Natural killer cell treated with Interleukin-12 subunit alpha and Interleukin-12 subunit beta and Interleukin-15 and Interleukin-18, amount 100 ng/mL, for 72 hours (primary cell): Measurements from ENCODE around the gene MAP3K14. TPM values are rescaled to one million over a fixed set of nuclear protein-coding genes. Genes with fewer than 3 reads are reported as not detected.

Experiments
- ATAC-seq, 2 donors: fragments of 150-1000 bp; cut with Tn5 transposase in 1 of 2; sonication (Bioruptor Pico), chemical (Tn5 transposase) in 1 of 2; 2 replicates each; pipeline ENCODE4 v1.10.0; 2021
- DNase-seq: peaks from one replicate; pipeline ENCODE4 v3.0.0; 2022; ENCODE audit warnings: low spot score
- H3K27ac Mint-ChIP-seq, 2 donors: 1 replicate in 1 of 2; 2 replicates in 1 of 2; pipeline ENCODE4 v1.8.0; 2022; ENCODE audit warnings: mixed read lengths in 2 of 2, mild to moderate bottlenecking in 1 of 2, moderate library complexity in 1 of 2
- H3K27me3 Mint-ChIP-seq, 2 donors: 1 replicate in 1 of 2; 2 replicates in 1 of 2; pipeline ENCODE4 v1.8.0; 2022; ENCODE audit warnings: mixed read lengths in 2 of 2
- H3K36me3 Mint-ChIP-seq: one replicate; pipeline ENCODE4 v1.8.0; 2022; ENCODE audit warnings: mixed read lengths
- H3K4me1 Mint-ChIP-seq, 2 donors: 1 replicate in 1 of 2; 2 replicates in 1 of 2; pipeline ENCODE4 v1.8.0; 2022; ENCODE audit warnings: low read depth in 2 of 2, mixed read lengths in 2 of 2, mild to moderate bottlenecking in 1 of 2
- H3K4me3 Mint-ChIP-seq: one replicate; pipeline ENCODE4 v1.8.0; 2022; ENCODE audit warnings: mixed read lengths
- H3K9me3 Mint-ChIP-seq: 2 replicates; pipeline ENCODE4 v1.8.0; 2022; ENCODE audit warnings: mixed read lengths
- total RNA-seq, 2 donors: library from RNA; stranded (reverse); gene quantifications; one replicate each; pipeline ENCODE4 v1.2.3, GENCODE V29; 2022

MAP3K14 gene
- total RNA-seq, 2 donors from 2014 or later = 65.9 to 75.4 TPM

DNA sequence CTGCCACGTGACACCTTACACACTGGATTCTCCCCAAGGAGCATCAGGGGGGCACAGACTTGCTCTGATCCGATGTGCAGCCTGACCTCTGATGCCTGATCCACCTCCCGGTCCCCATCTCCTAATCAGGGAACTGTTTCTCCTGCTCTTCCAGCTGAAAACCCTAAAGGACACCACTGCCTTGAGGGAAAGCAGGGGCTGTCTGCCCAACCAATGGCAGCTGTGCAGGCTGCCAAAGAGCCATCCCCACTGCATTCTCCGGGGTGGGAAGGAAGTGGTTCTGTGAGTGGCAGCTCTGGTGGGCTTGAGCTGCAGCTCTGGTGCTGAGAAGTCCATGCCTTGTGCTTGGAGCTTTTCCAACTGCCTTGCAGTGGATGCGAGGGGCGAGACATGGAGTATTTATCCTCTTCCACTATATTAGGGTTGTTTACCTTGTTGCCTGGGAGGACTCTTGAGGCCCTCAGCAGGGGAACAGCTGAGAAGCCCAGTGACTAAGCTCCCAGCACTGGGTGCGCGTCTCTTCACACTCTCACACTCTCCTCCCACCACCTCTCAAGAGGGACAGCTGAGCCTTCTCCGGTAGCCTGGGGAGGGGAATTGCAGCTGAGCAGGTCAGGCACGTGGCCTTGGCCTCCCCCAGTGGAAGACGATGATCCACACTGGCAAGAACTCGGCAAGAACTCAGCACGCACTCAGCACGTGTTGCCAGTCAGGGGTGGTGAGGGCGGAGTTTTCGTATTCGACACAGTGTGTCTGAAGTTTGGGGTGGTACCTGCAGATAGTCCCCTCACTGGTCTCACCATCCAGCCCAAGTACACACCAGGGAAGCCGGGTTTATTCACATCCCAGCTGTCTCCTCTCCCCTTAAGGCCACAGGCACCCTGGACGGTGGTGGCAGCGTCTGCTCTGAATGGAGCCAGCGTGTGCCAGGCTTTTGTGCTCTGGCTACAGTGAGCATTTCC lies 33.9 kb downstream of the MAP3K14 start:
- Mint-ChIP-seq H3K9me3 (no peaks in the 10 kb centered on the region), H3K27ac (peak overlapping the region; percentile 49 to 84), H3K4me1 (peaks cover 24% of the 10 kb centered on the region in 2 donors), H3K27me3 (no peaks in the 10 kb centered on the region), H3K4me3 (no peak overlapping the region), H3K36me3 (peaks cover 14% of the 10 kb centered on the region)
- ATAC-seq = peak; percentile 74
- no peak for DNase-seq

- Mint-ChIP-seq H3K27ac (peak overlapping the region; percentile 39), H3K9me3 (no peaks in the 10 kb centered on the region), H3K4me1 (peaks cover 27 to 30% of the 10 kb centered on the region in 2 donors), H3K27me3 (no peaks in the 10 kb centered on the region), H3K4me3 (no peak overlapping the region), H3K36me3 (peaks cover 7% of the 10 kb centered on the region)
- ATAC-seq = no peak
- DNase-seq = no peak
Observed at GRCh38 chr17:45279898-45280297, 36.9 kb downstream of the MAP3K14 start.

- no peaks in the 10 kb centered on the region for H3K36me3 Mint-ChIP-seq
- peaks cover 17 to 19% of the 10 kb centered on the region in 2 donors for H3K4me1 Mint-ChIP-seq
- H3K9me3 Mint-ChIP-seq = no peaks in the 10 kb centered on the region
- no peaks in the 10 kb centered on the region for H3K27me3 Mint-ChIP-seq
- no peak overlapping the region for H3K4me3 Mint-ChIP-seq
- ATAC-seq (no peak), DNase-seq (no peak)
- H3K27ac Mint-ChIP-seq = peak overlapping the region in 1 of 2 donors; percentile 53
Observed at GRCh38 chr17:45277992-45278391, 38.8 kb downstream of the MAP3K14 start.

- H3K27me3 Mint-ChIP-seq = no peaks in the 10 kb centered on the region
- H3K36me3 Mint-ChIP-seq = no peaks in the 10 kb centered on the region
- H3K4me1 Mint-ChIP-seq = peaks cover 12 to 13% of the 10 kb centered on the region in 2 donors
- ATAC-seq = peak; percentile 85 to 86
- peak overlapping the region; percentile 53 to 60 for H3K27ac Mint-ChIP-seq
- H3K9me3 Mint-ChIP-seq = no peaks in the 10 kb centered on the region
- H3K4me3 Mint-ChIP-seq = no peak overlapping the region
- DNase-seq = peak; percentile 88
Observed at GRCh38 chr17:45277216-45277849, 39.5 kb downstream of the MAP3K14 start.

DNA sequence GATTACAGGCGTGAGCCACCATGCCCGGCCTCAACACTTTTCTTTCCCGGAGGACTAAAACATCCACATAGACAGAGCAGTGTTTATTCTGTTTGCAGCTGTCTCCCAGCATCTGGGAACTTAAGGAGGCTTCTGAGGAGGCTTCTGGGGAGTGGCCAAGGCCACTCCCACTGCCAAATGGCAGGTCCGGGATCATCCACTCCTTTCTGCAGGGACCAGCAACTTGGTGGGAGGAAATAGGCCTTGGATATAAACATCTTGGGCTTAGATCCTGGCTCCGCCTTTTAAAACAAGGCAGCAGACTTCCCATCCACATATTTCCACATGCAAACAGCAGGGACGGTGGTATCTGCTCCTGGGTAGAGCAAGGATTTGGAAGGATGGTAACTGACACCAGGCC lies 40.8 kb downstream of the MAP3K14 start:
- Mint-ChIP-seq H3K4me1 (peaks cover 11 to 13% of the 10 kb centered on the region in 2 donors), H3K36me3 (no peaks in the 10 kb centered on the region), H3K27me3 (no peaks in the 10 kb centered on the region), H3K4me3 (no peak overlapping the region), H3K9me3 (no peaks in the 10 kb centered on the region), H3K27ac (no peak overlapping the region)
- ATAC-seq (no peak), DNase-seq (peak; percentile 35)

GRCh38 chr17:45274033-45274432 lies 42.8 kb downstream of the MAP3K14 start:
- H3K36me3 Mint-ChIP-seq = no peaks in the 10 kb centered on the region
- DNase-seq = peak; percentile 54
- H3K4me1 Mint-ChIP-seq = peaks cover 10 to 11% of the 10 kb centered on the region in 2 donors

GRCh38 chr17:45273551-45273957 lies 43.3 kb downstream of the MAP3K14 start:
- H3K27ac Mint-ChIP-seq = peak overlapping the region in 1 of 2 donors; percentile 75
- ATAC-seq (no peak), DNase-seq (peak; percentile 49)
- H3K36me3 Mint-ChIP-seq = no peaks in the 10 kb centered on the region
- H3K4me1 Mint-ChIP-seq = peaks cover 10 to 11% of the 10 kb centered on the region in 2 donors
- no peaks in the 10 kb centered on the region for H3K27me3 Mint-ChIP-seq
- no peaks in the 10 kb centered on the region for H3K9me3 Mint-ChIP-seq
- no peak overlapping the region for H3K4me3 Mint-ChIP-seq

More at GRCh38 chr17:45274033-45274432, 42.8 kb downstream of the MAP3K14 start:
- H3K4me3 Mint-ChIP-seq = no peak overlapping the region
- no peaks in the 10 kb centered on the region for H3K9me3 Mint-ChIP-seq
- H3K27me3 Mint-ChIP-seq = no peaks in the 10 kb centered on the region
- H3K27ac Mint-ChIP-seq = peak overlapping the region in 1 of 2 donors; percentile 75
- no peak for ATAC-seq

DNA sequence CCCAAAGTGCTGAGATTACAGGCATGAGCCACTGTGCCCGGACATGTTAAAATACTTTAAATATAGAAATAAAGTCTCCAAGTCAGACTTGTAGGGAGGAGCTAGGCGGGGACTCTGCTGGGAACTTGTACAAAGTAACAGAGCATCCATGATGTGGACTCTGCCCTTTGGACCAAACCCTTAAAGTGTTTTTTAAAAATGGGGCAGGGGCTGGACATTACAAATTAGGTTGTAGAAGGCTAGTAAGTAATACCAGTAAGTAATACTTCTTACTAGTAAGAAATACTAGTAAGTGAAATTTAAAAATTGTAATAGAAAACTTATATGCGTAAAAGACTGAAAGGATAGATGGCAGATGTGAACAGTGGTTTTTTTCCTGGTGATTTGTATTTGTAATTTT lies 45.2 kb downstream of the MAP3K14 start:
- H3K4me3 Mint-ChIP-seq = no peak overlapping the region
- H3K36me3 Mint-ChIP-seq = no peaks in the 10 kb centered on the region
- ATAC-seq (no peak), DNase-seq (peak; percentile 10)
- no peaks in the 10 kb centered on the region for H3K9me3 Mint-ChIP-seq
- H3K27me3 Mint-ChIP-seq = no peaks in the 10 kb centered on the region
- peak overlapping the region in 1 of 2 donors; percentile 47 for H3K27ac Mint-ChIP-seq
- H3K4me1 Mint-ChIP-seq = no peaks in the 10 kb centered on the region

GRCh38 chr17:45270828-45271418 lies 45.9 kb downstream of the MAP3K14 start:
- Mint-ChIP-seq H3K27me3 (no peaks in the 10 kb centered on the region), H3K9me3 (no peaks in the 10 kb centered on the region), H3K4me1 (no peaks in the 10 kb centered on the region), H3K4me3 (no peak overlapping the region), H3K36me3 (no peaks in the 10 kb centered on the region), H3K27ac (no peak overlapping the region)
- ATAC-seq = peak in 1 of 2 donors; percentile 65
- DNase-seq = peak; percentile 59

GRCh38 chr17:45269912-45270311 lies 46.9 kb downstream of the MAP3K14 start:
- Mint-ChIP-seq H3K36me3 (no peaks in the 10 kb centered on the region), H3K4me3 (no peak overlapping the region), H3K9me3 (no peaks in the 10 kb centered on the region), H3K4me1 (no peaks in the 10 kb centered on the region), H3K27me3 (no peaks in the 10 kb centered on the region), H3K27ac (no peak overlapping the region)
- ATAC-seq = no peak
- peak; percentile 51 for DNase-seq

- DNase-seq (no peak), ATAC-seq (no peak)
- Mint-ChIP-seq H3K9me3 (no peaks in the 10 kb centered on the region), H3K4me1 (peaks cover 6% of the 10 kb centered on the region in 2 donors), H3K27me3 (no peaks in the 10 kb centered on the region), H3K27ac (no peak overlapping the region), H3K4me3 (no peak overlapping the region), H3K36me3 (no peaks in the 10 kb centered on the region)
Observed at GRCh38 chr17:45267436-45268055, 49.3 kb downstream of the MAP3K14 start.

GRCh38 chr17:45266372-45266926 lies 50.4 kb downstream of the MAP3K14 start:
- H3K36me3 Mint-ChIP-seq = no peaks in the 10 kb centered on the region
- no peak for DNase-seq
- no peak overlapping the region for H3K27ac Mint-ChIP-seq
- ATAC-seq = no peak
- no peaks in the 10 kb centered on the region for H3K27me3 Mint-ChIP-seq
- H3K4me1 Mint-ChIP-seq = peaks cover 6% of the 10 kb centered on the region in 2 donors
- no peaks in the 10 kb centered on the region for H3K9me3 Mint-ChIP-seq
- no peak overlapping the region for H3K4me3 Mint-ChIP-seq

GRCh38 chr17:45265821-45266220 lies 51.0 kb downstream of the MAP3K14 start:
- ATAC-seq (no peak), DNase-seq (no peak)
- Mint-ChIP-seq H3K4me3 (no peak overlapping the region), H3K27ac (no peak overlapping the region), H3K4me1 (peaks cover 6 to 8% of the 10 kb centered on the region in 2 donors), H3K36me3 (no peaks in the 10 kb centered on the region), H3K9me3 (no peaks in the 10 kb centered on the region), H3K27me3 (no peaks in the 10 kb centered on the region)
